SK-N-SH (cell line): ENCODE measurements around the gene MON1A. TPM values are rescaled to one million over a fixed set of nuclear protein-coding genes. Genes with fewer than 3 reads are reported as not detected.

Experiments
- CTCF ChIA-PET: fragments of 300-600, 350-600 bp; formaldehyde crosslinking; extraction: SDS; loops from one replicate; lab custom pipeline; 2021; lab: Yijun Ruan, JAX
- POLR2A ChIA-PET: fragments of 350-600 bp; sonication (Branson Sonifier 250); formaldehyde crosslinking; extraction: SDS; loops from one replicate; lab custom pipeline; 2020; ENCODE audit warnings: antibody characterized with exemption, inconsistent platforms; lab: Yijun Ruan, JAX
- DNase-seq: peaks from one replicate; pipeline ENCODE4 v3.0.0; 2012
- H2AFZ ChIP-seq: fragments of 200-600 bp; sonication (generic); 2 replicates; pipeline ENCODE4 v1.8.1; 2016; ENCODE audit warnings: antibody characterized with exemption, mild to moderate bottlenecking, low read depth
- H3F3A ChIP-seq: fragments of 200-600 bp; sonication (generic); replicated peaks from 2 replicates; pipeline ENCODE3; 2016; ENCODE audit warnings: antibody characterized with exemption, mild to moderate bottlenecking; ENCODE audit not compliant: insufficient read depth
- H3K27ac ChIP-seq, 2 experiments: fragments of 200-500 bp in 1 of 2; fragments of 200-600 bp in 1 of 2; sonication (Bioruptor generic) in 1 of 2; sonication (generic), shearing (Covaris generic) in 1 of 2; 2 replicates each; pipeline versions ENCODE4 v1.5.1 to v1.6.1; 2014 to 2016; ENCODE audit warnings: low read depth in 2 of 2, inconsistent platforms in 1 of 2, low read length in 1 of 2, mild to moderate bottlenecking in 1 of 2, mixed read lengths in 1 of 2
- H3K27me3 ChIP-seq: fragments of 200-600 bp; sonication (generic), shearing (Covaris generic); 2 replicates; pipeline ENCODE4 v1.6.1; 2016; ENCODE audit warnings: mixed run types; ENCODE audit not compliant: insufficient read depth
- H3K36me3 ChIP-seq, 2 experiments: fragments of 200-500 bp in 1 of 2; fragments of 200-600 bp in 1 of 2; sonication (Bioruptor generic) in 1 of 2; sonication (generic) in 1 of 2; replicated peaks in 1 of 2; 2 replicates each; pipeline versions ENCODE3 to v1.5.1; 2014 to 2016; ENCODE audit warnings: low read length in 1 of 2, mild to moderate bottlenecking in 1 of 2; ENCODE audit not compliant: insufficient read depth in 2 of 2, control insufficient read depth in 1 of 2
- H3K4me1 ChIP-seq, 2 experiments: fragments of 200-500 bp in 1 of 2; fragments of 200-600 bp in 1 of 2; sonication (Bioruptor generic) in 1 of 2; sonication (generic), shearing (Covaris generic) in 1 of 2; 2 replicates each; pipeline versions ENCODE4 v1.5.1 to v1.6.1; 2014 to 2016; ENCODE audit warnings: low read depth in 1 of 2, low read length in 1 of 2, mixed run types in 1 of 2; ENCODE audit not compliant: insufficient read depth in 2 of 2, control insufficient read depth in 1 of 2
- H3K4me2 ChIP-seq: fragments of 200-600 bp; sonication (generic), shearing (Covaris generic); 2 replicates; pipeline ENCODE4 v1.6.1; 2017; ENCODE audit warnings: mixed run types
- H3K4me3 ChIP-seq, 2 experiments: fragments of 200-500 bp in 1 of 2; fragments of 200-600 bp in 1 of 2; sonication (Bioruptor generic) in 1 of 2; sonication (generic), shearing (Covaris generic) in 1 of 2; 2 replicates each; pipeline versions ENCODE4 v1.5.1 to v1.8.1; 2014 to 2016; ENCODE audit warnings: low read depth in 2 of 2, inconsistent platforms in 1 of 2, low read length in 1 of 2, mild to moderate bottlenecking in 1 of 2, mixed read lengths in 1 of 2, moderate library complexity in 1 of 2
- H3K79me2 ChIP-seq: fragments of 200-600 bp; sonication (generic); 2 replicates; pipeline ENCODE4 v1.8.1; 2017; ENCODE audit warnings: mild to moderate bottlenecking; ENCODE audit not compliant: insufficient read depth
- H3K9ac ChIP-seq: fragments of 200-600 bp; sonication (generic); 2 replicates; pipeline ENCODE4 v1.6.1; 2017; ENCODE audit warnings: mixed run types
- H3K9me2 ChIP-seq: fragments of 200-600 bp; sonication (generic); 2 replicates; pipeline ENCODE4 v1.6.1; 2017; ENCODE audit warnings: mixed run types
- H3K9me3 ChIP-seq: fragments of 200-600 bp; sonication (generic); 2 replicates; pipeline ENCODE4 v1.6.1; 2017; ENCODE audit warnings: mixed run types, mild to moderate bottlenecking, moderate library complexity
- H4K20me1 ChIP-seq: fragments of 200-600 bp; sonication (generic); 2 replicates; pipeline ENCODE4 v1.6.1; 2017; ENCODE audit warnings: mild to moderate bottlenecking, mixed run types; ENCODE audit not compliant: insufficient read depth
- EP300 ChIP-seq, 2 experiments: IDR thresholded peaks; 2 replicates each; pipeline versions ENCODE4 v1.4.0 to v1.6.1; 2012; ENCODE audit warnings: borderline replicate concordance in 1 of 2, low read depth in 1 of 2, low read length in 1 of 2
- EZH2phosphoT487 ChIP-seq: fragments of 200-600 bp; sonication (generic); IDR thresholded peaks from 2 replicates; pipeline ENCODE4 v1.6.1; 2017; ENCODE audit warnings: low read depth, mixed run types, mild to moderate bottlenecking, antibody characterized with exemption, moderate library complexity, borderline replicate concordance
- FOSL2 ChIP-seq: IDR thresholded peaks from 2 replicates; pipeline ENCODE4 v1.4.0; 2012; ENCODE audit warnings: low read depth, mild to moderate bottlenecking, moderate library complexity, borderline replicate concordance
- GABPA ChIP-seq: IDR thresholded peaks from 2 replicates; pipeline ENCODE4 v1.4.0; 2012; ENCODE audit warnings: low read depth, mild to moderate bottlenecking
- GATA2 ChIP-seq: sonication (generic); formaldehyde crosslinking; IDR thresholded peaks from 2 replicates; pipeline ENCODE4 v1.5.0; 2020; ENCODE audit warnings: mild to moderate bottlenecking, missing genetic modification reagents
- MXI1 ChIP-seq: IDR thresholded peaks from 2 replicates; pipeline ENCODE4 v1.6.1; 2012; ENCODE audit warnings: mild to moderate bottlenecking, low read depth, low read length, improper control_type of control experiment
- POLR2AphosphoS5 ChIP-seq: IDR thresholded peaks from 2 replicates; pipeline ENCODE4 v1.6.1; 2012; ENCODE audit warnings: low read depth, low read length
- RAD21 ChIP-seq: IDR thresholded peaks from 2 replicates; pipeline ENCODE4 v1.6.1; 2012; ENCODE audit warnings: mild to moderate bottlenecking, low read length
- RCOR1 ChIP-seq: fragments of 150-350 bp; IDR thresholded peaks from 2 replicates; pipeline ENCODE4 v1.6.1; 2017; ENCODE audit warnings: antibody characterized with exemption, low read length
- RFX5 ChIP-seq: IDR thresholded peaks from 2 replicates; pipeline ENCODE4 v1.6.1; 2012; ENCODE audit warnings: mild to moderate bottlenecking, improper control_type of control experiment, low read length
- RXRA ChIP-seq: IDR thresholded peaks from 2 replicates; pipeline ENCODE4 v1.4.0; 2012; ENCODE audit warnings: low read depth, mild to moderate bottlenecking, borderline replicate concordance
- SMC3 ChIP-seq: IDR thresholded peaks from 2 replicates; pipeline ENCODE4 v1.6.1; 2012; ENCODE audit warnings: low read depth, low read length, improper control_type of control experiment
- TAF1 ChIP-seq: IDR thresholded peaks from 2 replicates; pipeline ENCODE4 v1.6.1; 2012; ENCODE audit warnings: low read depth, mild to moderate bottlenecking, low read length, moderate library complexity, borderline replicate concordance
- TCF12 ChIP-seq: IDR thresholded peaks from 2 replicates; pipeline ENCODE4 v1.4.0; 2012
- TEAD4 ChIP-seq: IDR thresholded peaks from 2 replicates; pipeline ENCODE4 v1.4.0; 2012; ENCODE audit warnings: mild to moderate bottlenecking, borderline replicate concordance; ENCODE audit not compliant: insufficient read depth
- YY1 ChIP-seq: IDR thresholded peaks from 2 replicates; pipeline ENCODE4 v1.4.0; 2012; ENCODE audit warnings: low read depth, mild to moderate bottlenecking
- ZBTB33 ChIP-seq: IDR thresholded peaks from 2 replicates; pipeline ENCODE4 v1.4.0; 2012; ENCODE audit warnings: low read depth, borderline replicate concordance
- WGBS: methylation state at CpG from one replicate; pipeline ENCODE4 v1.1.6; 2017; ENCODE audit warnings: low lambda C conversion rate; 5-methylcytosine and 5-hydroxymethylcytosine counted together
- polyA plus RNA-seq, 3 experiments: library from polyadenylated mRNA; depleted of rRNA; stranded (reverse); fragments of >200 nt; gene quantifications; 2 replicates each; pipeline ENCODE4 v1.2.3, GENCODE V29; 2012
- TF ChIP-seq, protein P1 (sequence below): fragments of 150-350 bp; IDR thresholded peaks from 2 replicates; pipeline ENCODE4 v1.6.1; 2017; ENCODE audit warnings: antibody characterized with exemption, low read length, low read depth, borderline replicate concordance

Gene MON1A
- polyA plus RNA-seq, 1 of the 3 experiments (the other 2 are of a cell fraction) = 12.0 TPM

DNA sequence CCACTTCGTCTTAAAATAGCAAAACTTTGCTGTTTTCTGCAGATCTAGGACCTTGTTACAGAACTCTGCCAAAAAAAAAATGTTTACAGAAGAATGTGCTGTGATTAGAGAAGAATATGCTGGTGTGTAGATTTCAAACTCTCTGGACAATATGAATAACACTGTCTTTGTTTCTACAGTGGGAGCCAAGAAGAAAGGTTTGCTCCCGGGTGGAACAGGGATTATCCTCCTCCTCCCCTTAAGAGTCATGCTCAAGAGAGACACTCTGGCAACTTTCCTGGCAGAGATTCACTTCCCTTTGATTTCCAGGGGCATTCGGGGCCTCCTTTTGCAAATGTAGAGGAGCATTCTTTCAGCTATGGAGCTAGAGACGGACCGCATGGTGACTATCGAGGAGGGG lies 37.7 kb upstream of the MON1A start (continued):
- TF ChIP-seq ZBTB33 (no peak), EP300 (IDR thresholded peaks at IDR 0.05; ENCODE audit: borderline replicate concordance in 1 of 2, low read depth in 1 of 2, low read length in 1 of 2) (no peak), YY1 (no peak), SMC3 (no peak), TEAD4 (no peak)

- TF ChIP-seq MXI1 (no peak), FOSL2 (peak; percentile 13; the same call in 1 of the 2 replicates)
- H2AFZ ChIP-seq = no peak overlapping the region
- H3F3A ChIP-seq = no peaks in the 10 kb centered on the region
- ChIA-PET POLR2A (interaction anchor here (1.0 kb wide), 1 partner anchor 26 kb away, joined by 3 read pairs; the partner anchor contains the start of gene RBM6), CTCF (interaction anchor here (0.7 kb wide), 1 partner anchor 127 kb away, joined by 3 read pairs; no protein-coding TSS in a partner anchor)
- no peak overlapping the region for H3K4me3 ChIP-seq
- no peak overlapping the region for H3K4me2 ChIP-seq
- no peaks in the 10 kb centered on the region for H3K4me1 ChIP-seq
- H3K9me3 ChIP-seq = no peaks in the 10 kb centered on the region
- peaks cover 86% of the 10 kb centered on the region for H3K79me2 ChIP-seq
- H3K9ac ChIP-seq = no peak overlapping the region
- H3K27me3 ChIP-seq = no peaks in the 10 kb centered on the region
- no peaks in the 10 kb centered on the region for H3K9me2 ChIP-seq
- peaks cover 9% of the 10 kb centered on the region for H4K20me1 ChIP-seq
- peaks cover 12 to 14% of the 10 kb centered on the region in 2 experiments for H3K36me3 ChIP-seq
- H3K27ac ChIP-seq = no peak overlapping the region; a peak in 1 of 4 replicates
- WGBS = 92% methylated on average over 1 of the region's 1 CpG
- no peak for DNase-seq
These were observed 36.8 kb upstream of the MON1A start for GRCh38 chr3:49966233-49966942.

DNA sequence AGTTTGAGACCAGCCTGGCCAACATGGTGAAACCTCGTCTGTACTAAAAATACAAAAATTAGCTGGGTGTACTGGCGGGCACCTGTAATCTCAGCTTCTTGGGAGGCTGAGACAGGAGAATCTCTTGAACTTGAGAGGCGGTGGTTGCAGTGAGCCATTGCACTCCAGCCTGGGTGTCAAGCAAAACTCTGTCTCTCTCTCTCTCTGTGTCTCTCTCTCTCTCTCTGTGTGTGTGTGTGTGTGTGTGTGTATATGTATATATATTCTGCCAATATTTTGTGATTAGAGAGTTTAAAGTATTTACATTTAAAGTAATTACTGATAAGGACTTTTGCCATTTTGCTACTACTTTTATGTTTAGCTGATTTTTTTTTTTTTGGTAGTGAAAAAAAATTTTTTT lies 26.0 kb upstream of the MON1A start:
- CTCF ChIA-PET = interaction anchor here (1.2 to 2.7 kb wide), 4 partner anchors 8 to 180 kb away, joined by 4 to 9 read pairs (median 6); partner anchors contain the start of gene RBM6
- Histone ChIP-seq H3K27ac (no peak overlapping the region), H2AFZ (no peak overlapping the region), H3K9me3 (no peaks in the 10 kb centered on the region), H3K27me3 (no peaks in the 10 kb centered on the region), H3K9me2 (no peaks in the 10 kb centered on the region), H3K9ac (no peak overlapping the region), H3K4me1 (no peaks in the 10 kb centered on the region), H3F3A (peaks cover 4% of the 10 kb centered on the region), H4K20me1 (peaks cover 81% of the 10 kb centered on the region), H3K4me2 (no peak overlapping the region), H3K4me3 (no peak overlapping the region), H3K36me3 (no peaks in the 10 kb centered on the region), H3K79me2 (peaks cover 100% of the 10 kb centered on the region)
- no peak for DNase-seq
- TF ChIP-seq GABPA (no peak), RFX5 (no peak), POLR2AphosphoS5 (no peak), TAF1 (no peak), RXRA (no peak), RCOR1 (no peak), ZBTB33 (no peak), EZH2phosphoT487 (no peak), TCF12 (no peak), RAD21 (no peak), GATA2 (no peak)
- TF ChIP-seq, protein P1, sequence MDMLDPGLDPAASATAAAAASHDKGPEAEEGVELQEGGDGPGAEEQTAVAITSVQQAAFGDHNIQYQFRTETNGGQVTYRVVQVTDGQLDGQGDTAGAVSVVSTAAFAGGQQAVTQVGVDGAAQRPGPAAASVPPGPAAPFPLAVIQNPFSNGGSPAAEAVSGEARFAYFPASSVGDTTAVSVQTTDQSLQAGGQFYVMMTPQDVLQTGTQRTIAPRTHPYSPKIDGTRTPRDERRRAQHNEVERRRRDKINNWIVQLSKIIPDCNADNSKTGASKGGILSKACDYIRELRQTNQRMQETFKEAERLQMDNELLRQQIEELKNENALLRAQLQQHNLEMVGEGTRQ = no peak
- 92% methylated on average over 3 of the region's 3 CpGs for WGBS
- POLR2A ChIA-PET = interaction anchor here (0.6 kb wide), 1 partner anchor 98 kb away, joined by 3 read pairs; no protein-coding TSS in a partner anchor
